Activated T-cell treated with anti-CD3 and anti-CD28 coated beads, Interleukin-2, amount 50 U/mL, for 1 hour (primary cell): ENCODE data around the gene HNRNPLL.

Source experiments
- DNase-seq: peaks from one replicate; pipeline ENCODE4 v3.0.0-alpha.2; 2020

The HNRNPLL gene

GRCh38 chr2:38591152-38591551 lies 11.6 kb downstream of the HNRNPLL start:
- DNase-seq: no peak

GRCh38 chr2:38590053-38590452 lies 12.7 kb downstream of the HNRNPLL start:
- DNase-seq: no peak

GRCh38 chr2:38586931-38587330 lies 15.8 kb downstream of the HNRNPLL start:
- DNase-seq: no peak

- no peak for DNase-seq
Measured at GRCh38 chr2:38584881-38585280, 17.8 kb downstream of the HNRNPLL start.

- no peak for DNase-seq
Measured at GRCh38 chr2:38583994-38584393, 18.7 kb downstream of the HNRNPLL start.

GRCh38 chr2:38583524-38583923 lies 19.2 kb downstream of the HNRNPLL start:
- no peak for DNase-seq

GRCh38 chr2:38581193-38582147 lies 21.3 kb downstream of the HNRNPLL start:
- peak; percentile 42 for DNase-seq

GRCh38 chr2:38580115-38580636 lies 22.6 kb downstream of the HNRNPLL start:
- DNase-seq: no peak

- DNase-seq: no peak
Measured at GRCh38 chr2:38578832-38579231, 23.9 kb downstream of the HNRNPLL start.

- DNase-seq: no peak
Measured at GRCh38 chr2:38574278-38574677, 28.4 kb downstream of the HNRNPLL start.

GRCh38 chr2:38572167-38572566 lies 30.6 kb downstream of the HNRNPLL start:
- no peak for DNase-seq

- no peak for DNase-seq
Measured at GRCh38 chr2:38571193-38571592, 31.5 kb downstream of the HNRNPLL start.

- DNase-seq: no peak
Measured at GRCh38 chr2:38568724-38569436, 33.8 kb downstream of the HNRNPLL start.

- DNase-seq: no peak
Measured at GRCh38 chr2:38565333-38565732, 37.4 kb downstream of the HNRNPLL start.

- no peak for DNase-seq
Measured at GRCh38 chr2:38561691-38562090, 41.0 kb downstream of the HNRNPLL start.

GRCh38 chr2:38560092-38560491 lies 42.6 kb downstream of the HNRNPLL start:
- no peak for DNase-seq

GRCh38 chr2:38557981-38558380 lies 44.7 kb downstream of the HNRNPLL start:
- DNase-seq: no peak

- DNase-seq: no peak
Measured at GRCh38 chr2:38557217-38557616, 45.5 kb downstream of the HNRNPLL start.

GRCh38 chr2:38556006-38556801 lies 46.5 kb downstream of the HNRNPLL start:
- DNase-seq: no peak

GRCh38 chr2:38554973-38555595 lies 47.6 kb downstream of the HNRNPLL start:
- no peak for DNase-seq

GRCh38 chr2:38553554-38553953 lies 49.2 kb downstream of the HNRNPLL start:
- DNase-seq: no peak

- no peak for DNase-seq
Measured at GRCh38 chr2:38552259-38552658, 50.5 kb downstream of the HNRNPLL start.
